ENCODE data around the gene PI16.

DNA sequence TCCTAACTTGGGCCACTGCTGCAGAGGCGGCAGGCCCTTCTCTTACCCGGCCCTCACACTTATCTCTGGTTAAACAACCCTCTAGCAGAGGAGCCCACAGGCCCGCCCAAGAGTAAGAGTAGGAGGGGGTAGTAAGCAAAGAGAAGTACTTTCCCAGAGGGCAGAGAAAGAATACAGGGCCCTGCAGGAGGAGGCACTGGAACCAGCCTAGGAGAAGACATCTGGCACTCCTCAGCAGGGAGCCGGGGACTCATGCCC, 21.4 kb downstream of the PI16 start:
- TF ChIP-seq POLR2A (IDR thresholded peaks at IDR 0.05; ENCODE audit: low read depth, low read length): no peak
- TF ChIP-seq POLR2AphosphoS5 (IDR thresholded peaks at IDR 0.05; ENCODE audit: low read depth, low read length): no peak

All from GM12892 (cell line).